Measurements from ENCODE around the gene TCEA3. TPM values are rescaled to one million over a fixed set of nuclear protein-coding genes. Genes with fewer than 3 reads are reported as not detected.
A peak's percentile ranks its signal among the peaks of the same experiment; 100 is the strongest.

TCEA3 gene
- total and polyA plus RNA-seq, 9 donors, result 42.0 to 153 (median 73.8) TPM

DNA sequence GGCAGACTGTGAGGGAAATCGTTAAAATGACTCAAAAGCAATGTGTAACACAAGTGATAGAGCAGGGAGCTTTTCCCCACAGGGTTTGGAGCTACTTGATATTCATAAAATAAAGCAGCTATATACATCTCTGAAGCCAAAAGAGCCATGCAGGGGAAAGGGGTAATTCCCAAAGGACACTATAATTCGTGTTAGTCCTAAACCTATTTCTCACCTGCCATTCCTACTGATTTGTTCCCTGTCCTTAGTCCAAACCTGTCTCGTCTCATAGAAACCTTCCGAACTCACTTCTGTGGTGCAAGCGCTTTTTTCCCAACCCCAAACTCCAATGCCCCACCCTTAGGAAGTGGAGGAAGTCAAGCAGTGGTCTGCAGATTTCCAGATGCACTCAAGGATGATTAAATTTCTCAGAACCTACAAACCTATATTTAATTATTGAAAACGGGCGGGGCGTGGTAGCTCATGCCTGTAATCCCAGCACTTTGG is 79.5 kb downstream of the TCEA3 start:
- intact Hi-C loops (cut with DNase I), result loop anchor here in 2 of 4 donors (10.0 kb wide), 3 partner anchors 60 to 1390 kb away; partner anchors contain the start of gene E2F2 (in 1 of the 2)

DNA sequence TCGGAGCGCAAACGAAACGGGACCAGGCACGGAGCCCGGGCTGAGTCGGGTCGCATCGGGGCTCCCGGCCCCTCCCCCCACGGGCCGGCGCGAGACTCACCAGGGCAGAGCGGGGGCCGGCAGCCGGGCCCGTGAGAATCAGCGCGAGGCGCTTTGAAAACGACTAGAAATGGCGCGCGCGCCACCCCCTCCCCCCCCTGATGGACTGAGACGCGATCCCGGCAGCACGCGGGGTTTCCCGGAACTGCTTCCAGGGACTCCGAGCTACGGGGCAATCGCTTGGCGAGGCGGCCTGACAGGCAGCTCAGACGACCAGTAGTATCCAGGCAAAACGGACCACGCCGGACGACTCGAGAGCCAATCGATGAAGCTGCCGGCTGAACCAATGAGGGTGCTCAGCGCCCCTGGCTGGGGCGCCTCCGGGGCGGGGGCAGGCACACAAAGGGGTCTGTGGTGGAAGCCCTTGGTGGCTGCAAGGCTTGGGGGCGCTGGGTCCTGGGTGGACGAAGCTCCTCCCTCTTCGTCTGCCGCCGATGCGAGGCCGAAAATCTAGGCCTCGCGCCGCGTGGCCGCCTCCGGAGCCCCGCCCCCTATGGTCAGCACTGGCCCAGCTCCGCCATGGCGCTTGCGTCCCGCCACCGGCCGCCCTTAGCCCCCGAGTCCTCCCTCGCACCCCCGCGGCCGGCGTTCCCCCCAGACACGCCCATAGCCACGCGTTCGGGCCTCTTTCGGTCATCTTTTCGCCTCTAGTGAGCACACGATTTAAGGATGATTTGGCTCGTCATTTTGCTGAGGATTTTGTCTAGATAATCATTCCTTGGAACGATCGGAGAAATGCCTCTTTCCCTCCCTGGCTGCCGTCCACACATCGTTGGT is 80.2 kb downstream of the TCEA3 start, which contains the start of gene HNRNPR:
TSS of gene HNRNPR (minus strand) at position 174 of the 876 bp plus-strand sequence. CDS start 3,276 bp downstream, outside the sequence.
- Histone ChIP-seq H3K36me3 (no peaks in the 10 kb centered on the region), H3K27me3 (no peaks in the 10 kb centered on the region), H3K4me1 (ENCODE audit: insufficient read depth) (no peaks in the 10 kb centered on the region), H3K4me3 (peak within 1 kb of the TSS; percentile 80), H3K27ac (peak within 1 kb of the TSS; percentile 82 to 98), H3K9me3 (no peaks in the 10 kb centered on the region)
- intact Hi-C loops (cut with DNase I), result loop anchor here in 2 of 4 donors (10.0 kb wide), 3 partner anchors 60 to 1390 kb away; partner anchors contain the start of gene E2F2 (in 1 of the 2)
- TF ChIP-seq EP300 (IDR thresholded peaks at IDR 0.05), result peak; percentile 24
- TF ChIP-seq, protein P1, sequence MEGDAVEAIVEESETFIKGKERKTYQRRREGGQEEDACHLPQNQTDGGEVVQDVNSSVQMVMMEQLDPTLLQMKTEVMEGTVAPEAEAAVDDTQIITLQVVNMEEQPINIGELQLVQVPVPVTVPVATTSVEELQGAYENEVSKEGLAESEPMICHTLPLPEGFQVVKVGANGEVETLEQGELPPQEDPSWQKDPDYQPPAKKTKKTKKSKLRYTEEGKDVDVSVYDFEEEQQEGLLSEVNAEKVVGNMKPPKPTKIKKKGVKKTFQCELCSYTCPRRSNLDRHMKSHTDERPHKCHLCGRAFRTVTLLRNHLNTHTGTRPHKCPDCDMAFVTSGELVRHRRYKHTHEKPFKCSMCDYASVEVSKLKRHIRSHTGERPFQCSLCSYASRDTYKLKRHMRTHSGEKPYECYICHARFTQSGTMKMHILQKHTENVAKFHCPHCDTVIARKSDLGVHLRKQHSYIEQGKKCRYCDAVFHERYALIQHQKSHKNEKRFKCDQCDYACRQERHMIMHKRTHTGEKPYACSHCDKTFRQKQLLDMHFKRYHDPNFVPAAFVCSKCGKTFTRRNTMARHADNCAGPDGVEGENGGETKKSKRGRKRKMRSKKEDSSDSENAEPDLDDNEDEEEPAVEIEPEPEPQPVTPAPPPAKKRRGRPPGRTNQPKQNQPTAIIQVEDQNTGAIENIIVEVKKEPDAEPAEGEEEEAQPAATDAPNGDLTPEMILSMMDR (IDR thresholded peaks at IDR 0.05), result peak in 2 of 3 donors; percentile 3 to 9
- peak; percentile 87 for TF ChIP-seq POLR2A (IDR thresholded peaks at IDR 0.05)
- 0 to 2% (median 1%) methylated on average over 37 to 87 of the region's 87 CpGs for WGBS, 3 donors
- peak; percentile 100 for DNase-seq

More for the DNA sequence above, 79.5 kb downstream of the TCEA3 start:
- no peaks in the 10 kb centered on the region for H3K4me1 ChIP-seq (ENCODE audit: insufficient read depth)
- peak overlapping the region; percentile 82 to 98 for H3K27ac ChIP-seq
- no peak for DNase-seq
- 19 to 25% (median 22%) methylated on average over 8 of the region's 8 CpGs for WGBS, 3 donors
- no peaks in the 10 kb centered on the region for H3K27me3 ChIP-seq
- no peaks in the 10 kb centered on the region for H3K9me3 ChIP-seq
- TF ChIP-seq, protein P1 (IDR thresholded peaks at IDR 0.05), result no peak
- TF ChIP-seq EP300 (IDR thresholded peaks at IDR 0.05) (no peak), POLR2A (IDR thresholded peaks at IDR 0.05) (no peak)
- no peaks in the 10 kb centered on the region for H3K36me3 ChIP-seq
- peak overlapping the region; percentile 80 for H3K4me3 ChIP-seq

DNA sequence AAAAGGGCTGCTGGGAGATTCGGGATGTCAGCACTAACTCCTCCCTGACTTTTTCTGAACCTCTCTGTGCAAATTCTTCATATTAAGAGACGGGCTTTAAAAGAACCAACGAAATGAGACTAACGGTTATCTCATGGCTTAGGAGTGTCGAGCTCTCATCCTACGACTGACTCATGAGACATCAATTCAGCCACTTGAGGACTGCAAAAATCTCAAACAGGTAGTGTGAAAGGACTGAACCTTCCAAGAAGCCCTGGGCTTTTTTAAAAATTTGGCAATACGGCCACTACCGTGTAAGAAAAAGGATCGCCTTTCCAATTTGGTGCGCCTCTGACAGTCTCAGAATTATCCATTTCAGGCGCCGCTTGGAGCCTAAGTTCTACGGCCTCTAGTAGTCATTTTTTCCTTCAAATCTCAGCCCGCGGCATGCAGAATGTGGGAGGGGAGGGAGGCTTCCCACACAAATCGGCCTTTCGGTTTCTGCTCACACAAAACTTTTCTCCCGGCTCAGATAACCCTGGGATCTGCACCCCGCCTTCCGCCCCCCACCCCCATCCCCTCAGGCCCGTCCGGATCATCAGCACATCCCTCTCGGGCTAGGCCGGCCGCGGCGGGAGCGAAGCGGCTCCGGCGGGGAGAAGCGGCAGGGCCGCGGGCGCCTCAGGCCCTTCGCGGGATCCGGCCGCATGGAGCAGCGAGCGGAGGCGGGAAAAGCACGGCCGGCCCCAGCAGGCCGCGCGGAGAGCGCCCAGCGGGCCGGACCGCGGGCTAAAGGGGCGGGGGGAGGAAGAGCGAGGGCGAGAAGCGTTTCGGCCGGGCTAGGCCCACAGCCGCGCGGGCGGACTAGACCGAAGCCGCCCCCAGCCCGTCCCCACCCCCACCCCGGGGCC is 81.1 kb downstream of the TCEA3 start:
- DNase-seq, result peak in 1 of 5 donors; percentile 40
- Histone ChIP-seq H3K27me3 (no peaks in the 10 kb centered on the region), H3K9me3 (no peaks in the 10 kb centered on the region), H3K27ac (peak overlapping the region; percentile 82 to 98), H3K4me1 (ENCODE audit: insufficient read depth) (no peaks in the 10 kb centered on the region), H3K4me3 (peak overlapping the region; percentile 80), H3K36me3 (no peaks in the 10 kb centered on the region)
- TF ChIP-seq EP300 (IDR thresholded peaks at IDR 0.05), result no peak
- TF ChIP-seq, protein P1 (IDR thresholded peaks at IDR 0.05), result peak in 1 of 3 donors; percentile 9
- TF ChIP-seq POLR2A (IDR thresholded peaks at IDR 0.05), result no peak
- WGBS, 3 donors, result 0 to 1% (median 1%) methylated on average over 36 to 66 of the region's 66 CpGs
- intact Hi-C loops (cut with DNase I), result loop anchor here in 2 of 4 donors (10.0 kb wide), 3 partner anchors 61 to 1391 kb away; partner anchors contain the start of gene E2F2 (in 1 of the 2)

All from ovary (tissue), 9 donors.